Uterus (tissue), 4 donors: ENCODE measurements around the gene TSSK6. TPM values are rescaled to one million over a fixed set of nuclear protein-coding genes. Genes with fewer than 3 reads are reported as not detected.

Experiments used
- DNase-seq, 2 donors: peaks; one replicate each; pipeline ENCODE4 v3.0.0-alpha.2; 2019 to 2020
- H3K27ac ChIP-seq, 2 donors: fragments of 200-600 bp; sonication (generic); 1 replicate in 1 of 2; 2 replicates in 1 of 2; pipeline ENCODE4 v1.5.1; 2016 to 2018
- H3K27me3 ChIP-seq, 2 donors: fragments of 200-600 bp; sonication (generic); one replicate each; pipeline ENCODE4 v1.5.1; 2018 to 2019; ENCODE audit warnings: control low read depth in 1 of 2
- H3K36me3 ChIP-seq, 2 donors: fragments of 200-600 bp; sonication (generic); one replicate each; pipeline ENCODE4 v1.5.1; 2019; ENCODE audit warnings: control low read depth in 1 of 2
- H3K4me1 ChIP-seq, 2 donors: fragments of 200-600 bp; sonication (generic); one replicate each; pipeline ENCODE4 v1.5.1; 2018 to 2019; ENCODE audit warnings: control low read depth in 1 of 2
- H3K4me3 ChIP-seq, 2 donors: fragments of 200-600 bp; sonication (generic); 1 replicate in 1 of 2; 2 replicates in 1 of 2; pipeline ENCODE4 v1.5.1; 2018 to 2019; ENCODE audit warnings: mild to moderate bottlenecking in 1 of 2
- H3K9me3 ChIP-seq, 2 donors: fragments of 200-600 bp; sonication (generic); one replicate each; pipeline ENCODE4 v1.5.1; 2019; ENCODE audit warnings: control low read depth in 1 of 2
- POLR2A ChIP-seq, 2 donors: fragments of 450-650 bp; IDR thresholded peaks; one replicate each; pipeline ENCODE4 v1.6.1; 2016; ENCODE audit warnings: antibody characterized with exemption in 2 of 2, mild to moderate bottlenecking in 1 of 2, moderate library complexity in 1 of 2
- intact Hi-C: fragments of 100-400 bp; cut with DNase I; formaldehyde crosslinking; loops from one replicate; pipeline ENCODE4 v1.15.1; 2023; ENCODE audit warnings: low total_unique reads
- total RNA-seq, 4 donors: library from RNA; depleted of rRNA in 3 of 4; stranded (reverse); fragments of >200 nt in 3 of 4; gene quantifications; one replicate each; pipeline versions ENCODE4 v1.1.0 to v1.2.4, GENCODE V29; 2014 to 2023
- TF ChIP-seq, protein P1 (sequence below), 4 experiments: fragments of 200-600 bp in 2 of 4; fragments of 450-650 bp in 2 of 4; sonication (generic) in 2 of 4; IDR thresholded peaks; one replicate each; pipeline ENCODE4 v1.5.1; 2016 to 2019; ENCODE audit warnings: antibody characterized with exemption in 4 of 4, mild to moderate bottlenecking in 2 of 4, moderate library complexity in 1 of 4
- donor health status: DM: yes; HTN: yes; CAD: no.

Gene TSSK6
- total RNA-seq, 4 donors from 2014 or later, result 1.3 to 2.0 TPM; not detected in 2

DNA sequence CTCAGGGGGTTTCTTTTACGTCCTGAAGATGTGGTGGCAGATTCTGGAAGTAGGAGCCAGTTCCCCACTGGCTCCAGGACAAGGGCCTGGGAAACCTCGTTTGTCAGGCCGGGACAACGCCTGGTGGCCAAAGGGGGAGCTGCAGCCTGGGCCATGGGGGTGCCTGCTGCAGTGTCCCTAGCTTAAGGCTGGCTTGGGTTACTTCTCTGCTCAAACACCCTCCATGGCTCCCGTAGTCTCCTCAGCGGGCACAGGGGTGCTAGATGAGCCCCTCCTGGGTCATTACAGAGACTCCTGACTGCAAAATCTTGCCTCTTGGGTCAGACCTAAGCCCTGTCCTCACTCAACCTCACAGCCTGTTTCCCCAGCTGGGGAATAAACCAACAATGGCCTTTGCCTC is 37.5 kb upstream of the TSSK6 start:
- Histone ChIP-seq H3K36me3 (no peaks in the 10 kb centered on the region), H3K9me3 (no peaks in the 10 kb centered on the region), H3K27ac (no peak overlapping the region), H3K4me1 (no peaks in the 10 kb centered on the region), H3K4me3 (no peak overlapping the region), H3K27me3 (peaks cover 0 to 6% of the 10 kb centered on the region in 2 donors)
- no peak for DNase-seq
- TF ChIP-seq, protein P1, sequence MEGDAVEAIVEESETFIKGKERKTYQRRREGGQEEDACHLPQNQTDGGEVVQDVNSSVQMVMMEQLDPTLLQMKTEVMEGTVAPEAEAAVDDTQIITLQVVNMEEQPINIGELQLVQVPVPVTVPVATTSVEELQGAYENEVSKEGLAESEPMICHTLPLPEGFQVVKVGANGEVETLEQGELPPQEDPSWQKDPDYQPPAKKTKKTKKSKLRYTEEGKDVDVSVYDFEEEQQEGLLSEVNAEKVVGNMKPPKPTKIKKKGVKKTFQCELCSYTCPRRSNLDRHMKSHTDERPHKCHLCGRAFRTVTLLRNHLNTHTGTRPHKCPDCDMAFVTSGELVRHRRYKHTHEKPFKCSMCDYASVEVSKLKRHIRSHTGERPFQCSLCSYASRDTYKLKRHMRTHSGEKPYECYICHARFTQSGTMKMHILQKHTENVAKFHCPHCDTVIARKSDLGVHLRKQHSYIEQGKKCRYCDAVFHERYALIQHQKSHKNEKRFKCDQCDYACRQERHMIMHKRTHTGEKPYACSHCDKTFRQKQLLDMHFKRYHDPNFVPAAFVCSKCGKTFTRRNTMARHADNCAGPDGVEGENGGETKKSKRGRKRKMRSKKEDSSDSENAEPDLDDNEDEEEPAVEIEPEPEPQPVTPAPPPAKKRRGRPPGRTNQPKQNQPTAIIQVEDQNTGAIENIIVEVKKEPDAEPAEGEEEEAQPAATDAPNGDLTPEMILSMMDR (IDR thresholded peaks at IDR 0.05), result no peak
- no peak for TF ChIP-seq POLR2A (IDR thresholded peaks at IDR 0.05)
- intact Hi-C loops, result no loop called here

- no peaks in the 10 kb centered on the region for H3K4me1 ChIP-seq
- TF ChIP-seq, protein P1 (IDR thresholded peaks at IDR 0.05), result no peak
- TF ChIP-seq POLR2A (IDR thresholded peaks at IDR 0.05), result no peak
- H3K36me3 ChIP-seq, result no peaks in the 10 kb centered on the region
- H3K27me3 ChIP-seq, result peaks cover 0 to 6% of the 10 kb centered on the region in 2 donors
- no peak overlapping the region for H3K27ac ChIP-seq
- DNase-seq, result no peak
- H3K4me3 ChIP-seq, result no peak overlapping the region
- H3K9me3 ChIP-seq, result no peaks in the 10 kb centered on the region
- intact Hi-C loops, result no loop called here
Observed at GRCh38 chr19:19551853-19552192, 36.5 kb upstream of the TSSK6 start.

DNA sequence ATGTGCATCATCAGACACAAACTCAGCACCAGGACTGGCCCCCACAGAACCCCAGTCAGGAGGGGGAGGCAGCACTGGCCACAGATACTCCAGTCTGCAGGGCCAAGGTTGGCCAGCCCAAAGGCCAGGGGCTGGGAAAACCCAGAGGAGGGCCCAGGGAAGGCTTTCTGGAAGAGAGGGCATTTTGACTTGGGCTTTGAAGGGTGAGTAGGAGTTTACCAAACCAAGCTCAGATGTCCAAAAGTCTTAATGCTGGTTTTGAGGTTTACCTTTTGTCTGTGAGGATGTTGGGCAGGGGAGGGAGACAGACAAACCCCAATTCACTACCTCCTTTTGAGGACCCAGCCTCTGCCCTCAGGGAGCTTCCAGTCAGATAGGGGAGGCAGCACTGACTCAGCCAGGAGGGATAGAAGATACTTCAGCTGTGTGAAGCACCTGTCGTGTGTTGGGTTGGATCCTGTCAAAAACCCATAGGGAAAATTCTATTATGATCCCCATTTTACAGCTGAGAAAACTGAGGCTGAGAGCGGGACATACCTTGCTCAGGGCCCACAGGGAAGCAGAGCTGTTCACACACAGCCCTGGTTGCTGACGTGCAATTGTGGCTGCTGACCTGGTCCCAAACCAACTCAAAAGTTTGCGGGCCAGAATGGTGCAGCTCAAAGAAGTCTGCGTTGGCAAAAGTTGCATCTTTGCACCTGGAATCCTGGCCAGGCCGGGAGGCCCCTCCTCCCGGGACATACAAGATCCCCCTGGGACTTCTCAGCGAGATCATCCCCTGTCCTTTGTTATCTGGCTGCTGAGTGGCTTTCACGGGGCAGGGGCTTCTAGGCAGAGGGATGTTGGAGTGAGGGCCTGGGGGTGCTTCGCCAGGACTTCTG is 35.9 kb upstream of the TSSK6 start:
- no peaks in the 10 kb centered on the region for H3K9me3 ChIP-seq
- no peak for DNase-seq
- no peak overlapping the region for H3K27ac ChIP-seq
- no peak for TF ChIP-seq POLR2A (IDR thresholded peaks at IDR 0.05)
- TF ChIP-seq, protein P1 (IDR thresholded peaks at IDR 0.05), result no peak
- intact Hi-C loops, result no loop called here
- no peak overlapping the region for H3K4me3 ChIP-seq
- no peaks in the 10 kb centered on the region for H3K36me3 ChIP-seq
- H3K4me1 ChIP-seq, result no peaks in the 10 kb centered on the region
- H3K27me3 ChIP-seq, result peaks cover 0 to 6% of the 10 kb centered on the region in 2 donors

DNA sequence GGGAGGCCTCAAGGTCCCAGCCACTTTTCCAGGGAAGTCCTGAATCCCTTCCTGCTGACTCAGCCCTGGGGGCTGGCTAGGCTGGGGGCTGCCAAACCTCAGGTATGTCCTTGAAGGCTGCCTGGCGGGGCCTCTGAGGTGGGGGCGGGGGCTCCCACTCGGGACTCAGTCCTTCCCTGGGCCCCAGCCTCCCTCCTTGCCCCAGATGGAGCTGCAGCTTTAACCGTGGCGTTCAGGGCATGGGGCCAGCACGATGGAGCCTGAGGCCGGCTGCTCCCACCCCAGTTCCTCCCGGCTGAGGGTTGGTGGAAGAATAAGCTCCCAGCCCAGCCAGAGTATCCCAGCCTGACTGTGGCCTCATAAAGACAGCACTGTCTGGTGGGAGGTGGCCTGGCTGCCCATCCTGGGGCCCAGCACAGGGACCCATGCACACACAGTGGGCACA is 35.2 kb upstream of the TSSK6 start:
- H3K36me3 ChIP-seq, result no peaks in the 10 kb centered on the region
- no peaks in the 10 kb centered on the region for H3K4me1 ChIP-seq
- H3K4me3 ChIP-seq, result no peak overlapping the region
- intact Hi-C loops, result no loop called here
- no peak overlapping the region for H3K27ac ChIP-seq
- H3K27me3 ChIP-seq, result peaks cover 0 to 6% of the 10 kb centered on the region in 2 donors
- no peak for DNase-seq
- no peaks in the 10 kb centered on the region for H3K9me3 ChIP-seq
- TF ChIP-seq, protein P1 (IDR thresholded peaks at IDR 0.05), result no peak

DNA sequence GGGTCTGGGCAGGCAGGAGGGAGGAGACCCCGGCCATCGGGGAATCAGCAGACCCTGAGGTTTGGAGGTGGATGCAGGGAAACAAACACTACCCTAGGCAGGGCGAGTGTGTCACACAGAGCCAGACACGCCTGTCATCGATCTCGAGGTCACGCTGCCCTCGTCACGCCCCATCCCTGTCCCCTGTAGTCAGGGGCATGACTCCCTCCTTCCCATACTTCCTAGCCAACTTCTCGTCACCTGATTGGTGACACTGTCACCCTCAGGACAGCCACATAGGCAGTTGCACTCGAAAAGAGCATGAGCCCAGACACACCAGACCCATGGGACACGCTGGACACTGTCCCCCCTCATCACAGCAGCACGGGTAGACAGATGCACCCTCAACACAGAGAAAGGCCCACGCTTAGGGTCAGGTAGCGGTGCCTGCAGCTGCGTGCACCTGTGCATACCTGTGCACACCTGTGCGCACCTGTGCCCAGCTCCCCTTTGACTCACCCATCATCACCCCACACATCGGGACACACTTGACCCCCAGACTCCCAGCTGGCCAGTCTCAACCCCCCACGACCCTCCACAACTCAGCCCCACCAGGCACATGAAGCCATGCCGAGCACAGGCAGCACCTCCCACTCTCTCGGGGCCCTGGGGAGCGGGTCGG is 34.6 kb upstream of the TSSK6 start:
- DNase-seq, result no peak
- Histone ChIP-seq H3K27me3 (peaks cover 0 to 6% of the 10 kb centered on the region in 2 donors), H3K36me3 (no peaks in the 10 kb centered on the region), H3K4me1 (no peaks in the 10 kb centered on the region), H3K9me3 (no peaks in the 10 kb centered on the region), H3K4me3 (no peak overlapping the region), H3K27ac (no peak overlapping the region)
- TF ChIP-seq, protein P1 (IDR thresholded peaks at IDR 0.05), result no peak
- TF ChIP-seq POLR2A (IDR thresholded peaks at IDR 0.05), result no peak
- intact Hi-C loops, result no loop called here
